ENCODE results near the gene RTRAF. TPM values are rescaled to one million over a fixed set of nuclear protein-coding genes. Genes with fewer than 3 reads are reported as not detected.

Gene RTRAF
- total and polyA plus RNA-seq, 2 experiments from 2014 or later, result 150 to 729 TPM

DNA sequence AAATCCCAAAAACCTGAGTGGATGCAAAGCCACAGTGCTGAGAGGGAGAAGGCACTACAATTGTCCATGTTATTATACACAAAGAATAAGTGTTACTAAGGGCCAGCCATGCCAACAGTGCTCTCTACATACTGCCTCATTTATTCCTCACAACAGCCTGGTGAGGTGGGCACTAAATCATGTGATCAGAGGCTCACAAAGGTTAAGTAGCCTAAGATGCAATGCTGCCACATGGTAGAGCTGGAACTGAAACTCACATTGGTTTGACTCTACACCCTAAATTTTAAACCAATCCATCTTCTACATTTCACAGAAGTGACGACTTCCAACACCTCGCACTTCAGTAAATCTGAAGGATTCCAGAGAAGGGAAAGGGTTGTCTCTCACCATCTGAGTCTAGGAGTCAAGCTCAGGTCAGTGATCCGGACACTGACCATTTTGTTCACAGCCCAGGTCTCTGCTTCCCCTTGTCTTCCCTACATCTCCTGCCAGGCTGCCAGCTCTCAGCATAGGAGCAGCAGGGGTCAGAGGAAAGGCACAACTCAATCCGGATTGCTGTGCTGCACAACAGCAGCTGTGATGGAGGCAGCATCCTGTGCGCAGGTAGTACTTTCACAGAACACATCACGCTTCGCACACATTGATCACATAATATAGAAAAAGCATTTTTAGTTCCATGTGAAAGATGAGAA lies 49.9 kb downstream of the RTRAF start (continued):
- TF ChIP-seq, protein P1, sequence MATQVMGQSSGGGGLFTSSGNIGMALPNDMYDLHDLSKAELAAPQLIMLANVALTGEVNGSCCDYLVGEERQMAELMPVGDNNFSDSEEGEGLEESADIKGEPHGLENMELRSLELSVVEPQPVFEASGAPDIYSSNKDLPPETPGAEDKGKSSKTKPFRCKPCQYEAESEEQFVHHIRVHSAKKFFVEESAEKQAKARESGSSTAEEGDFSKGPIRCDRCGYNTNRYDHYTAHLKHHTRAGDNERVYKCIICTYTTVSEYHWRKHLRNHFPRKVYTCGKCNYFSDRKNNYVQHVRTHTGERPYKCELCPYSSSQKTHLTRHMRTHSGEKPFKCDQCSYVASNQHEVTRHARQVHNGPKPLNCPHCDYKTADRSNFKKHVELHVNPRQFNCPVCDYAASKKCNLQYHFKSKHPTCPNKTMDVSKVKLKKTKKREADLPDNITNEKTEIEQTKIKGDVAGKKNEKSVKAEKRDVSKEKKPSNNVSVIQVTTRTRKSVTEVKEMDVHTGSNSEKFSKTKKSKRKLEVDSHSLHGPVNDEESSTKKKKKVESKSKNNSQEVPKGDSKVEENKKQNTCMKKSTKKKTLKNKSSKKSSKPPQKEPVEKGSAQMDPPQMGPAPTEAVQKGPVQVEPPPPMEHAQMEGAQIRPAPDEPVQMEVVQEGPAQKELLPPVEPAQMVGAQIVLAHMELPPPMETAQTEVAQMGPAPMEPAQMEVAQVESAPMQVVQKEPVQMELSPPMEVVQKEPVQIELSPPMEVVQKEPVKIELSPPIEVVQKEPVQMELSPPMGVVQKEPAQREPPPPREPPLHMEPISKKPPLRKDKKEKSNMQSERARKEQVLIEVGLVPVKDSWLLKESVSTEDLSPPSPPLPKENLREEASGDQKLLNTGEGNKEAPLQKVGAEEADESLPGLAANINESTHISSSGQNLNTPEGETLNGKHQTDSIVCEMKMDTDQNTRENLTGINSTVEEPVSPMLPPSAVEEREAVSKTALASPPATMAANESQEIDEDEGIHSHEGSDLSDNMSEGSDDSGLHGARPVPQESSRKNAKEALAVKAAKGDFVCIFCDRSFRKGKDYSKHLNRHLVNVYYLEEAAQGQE (IDR thresholded peaks at IDR 0.05; ENCODE audit: unreplicated experiment), result no peak
- TF ChIP-seq ZNF114 (CRISPR knock-in tag; IDR thresholded peaks at IDR 0.05) (no peak), CTCF (conservative IDR thresholded peaks at IDR 0.05; ENCODE audit: low read depth in 2 of 2) (no peak)

GRCh38 chr14:52040598-52040997 lies 51.3 kb downstream of the RTRAF start:
- Mint-ChIP-seq H3K9me3 (no peaks in the 10 kb centered on the region; the same call in 2 of the 3 replicates), H3K36me3 (ENCODE audit: low read depth) (no peaks in the 10 kb centered on the region), H3K4me1 (peaks cover 2% of the 10 kb centered on the region), H3K27me3 (ENCODE audit: insufficient read depth, low read depth, poor library complexity) (peaks cover 1% of the 10 kb centered on the region), H3K4me3 (no peak overlapping the region), H3K27ac (no peak overlapping the region)
- Histone ChIP-seq H4K20me1 (replicated peaks; ENCODE audit: insufficient read depth) (no peaks in the 10 kb centered on the region), H3K79me2 (replicated peaks; ENCODE audit: insufficient read depth) (no peaks in the 10 kb centered on the region), H3K4me1 (ENCODE audit: insufficient read depth) (no peaks in the 10 kb centered on the region), H3K27me3 (ENCODE audit: insufficient read depth) (no peaks in the 10 kb centered on the region), H3K4me3 (no peak overlapping the region), H3K4me2 (no peak overlapping the region), H3F3A (replicated peaks; ENCODE audit: low read depth) (no peaks in the 10 kb centered on the region), H2AFZ (no peak overlapping the region), H3K36me3 (ENCODE audit: insufficient read depth) (no peaks in the 10 kb centered on the region), H3K9me2 (ENCODE audit: insufficient read depth) (no peaks in the 10 kb centered on the region), H3K27ac (ENCODE audit: low read depth) (no peak overlapping the region)
- ATAC-seq (no peak), DNase-seq (ENCODE audit: low spot score) (no peak)
- TF ChIP-seq, protein P1 (IDR thresholded peaks at IDR 0.05; ENCODE audit: unreplicated experiment), result no peak
- TF ChIP-seq POLR2AphosphoS5 (IDR thresholded peaks at IDR 0.05; ENCODE audit: low read depth), result no peak
